Glutamatergic neuron (in vitro differentiated cells): Measurements from ENCODE around the gene RAB28. TPM values are rescaled to one million over a fixed set of nuclear protein-coding genes. Genes with fewer than 3 reads are reported as not detected.

Source experiments
- DNase-seq: peaks from one replicate; pipeline ENCODE4 v3.0.0; 2022
- H3K27ac Mint-ChIP-seq: one replicate; pipeline ENCODE4 v1.8.0; 2020; ENCODE audit warnings: mild to moderate bottlenecking, mixed read lengths, inconsistent platforms; ENCODE audit not compliant: unreplicated experiment
- H3K27me3 Mint-ChIP-seq: one replicate; pipeline ENCODE4 v1.8.0; 2020; ENCODE audit warnings: mild to moderate bottlenecking, moderate library complexity, mixed read lengths, inconsistent platforms; ENCODE audit not compliant: unreplicated experiment
- H3K36me3 Mint-ChIP-seq: one replicate; pipeline ENCODE4 v1.8.0; 2020; ENCODE audit warnings: mild to moderate bottlenecking, mixed read lengths, inconsistent platforms; ENCODE audit not compliant: unreplicated experiment
- H3K4me1 Mint-ChIP-seq: one replicate; pipeline ENCODE4 v1.8.0; 2020; ENCODE audit warnings: mild to moderate bottlenecking, low read depth, mixed read lengths, inconsistent platforms; ENCODE audit not compliant: unreplicated experiment
- H3K4me3 Mint-ChIP-seq: one replicate; pipeline ENCODE4 v1.8.0; 2020; ENCODE audit warnings: mild to moderate bottlenecking, mixed read lengths, inconsistent platforms; ENCODE audit not compliant: unreplicated experiment
- H3K9me3 Mint-ChIP-seq: one replicate; pipeline ENCODE4 v1.8.0; 2020; ENCODE audit warnings: mild to moderate bottlenecking, moderate library complexity, mixed read lengths, inconsistent platforms; ENCODE audit not compliant: unreplicated experiment
- total RNA-seq: library from RNA; stranded (reverse); fragmentation: NEBNext Ultra II Directional; extraction: Animal tissue kit (Norgen Biotek cat#: 25700); gene quantifications from one replicate; pipeline ENCODE4 v1.2.1, GENCODE V29; 2021; ENCODE audit not compliant: unreplicated experiment
- TF ChIP-seq, protein P1 (sequence below): fragments of 200-600 bp; sonication (generic); IDR thresholded peaks from one replicate; pipeline ENCODE4 v1.5.0; 2021; ENCODE audit not compliant: partially characterized antibody, unreplicated experiment

Gene RAB28
- total RNA-seq, 1 donor from 2014 or later, result 12.7 TPM

DNA sequence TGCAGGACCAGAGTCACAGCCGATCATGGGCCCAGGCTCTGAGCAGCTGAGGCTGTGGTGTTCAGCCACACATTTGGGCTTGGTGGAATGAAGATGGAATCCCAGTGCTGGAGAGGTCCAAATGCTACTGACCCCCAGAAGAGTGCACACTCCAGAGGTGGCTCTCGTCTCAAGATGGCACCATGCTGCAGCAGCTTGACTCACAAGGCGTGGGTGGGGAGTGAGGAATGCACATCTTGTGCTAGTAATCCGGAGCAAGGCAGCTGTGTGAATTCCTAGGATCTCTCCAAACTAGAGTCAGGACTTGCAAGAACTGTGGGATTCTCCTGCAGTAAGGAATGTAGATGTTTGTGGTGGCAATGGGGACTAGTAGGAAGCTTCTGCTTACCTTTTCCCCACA, 28.7 kb downstream of the RAB28 start:
- H3K4me3 Mint-ChIP-seq, result no peak overlapping the region
- H3K27ac Mint-ChIP-seq, result no peak overlapping the region
- TF ChIP-seq, protein P1, sequence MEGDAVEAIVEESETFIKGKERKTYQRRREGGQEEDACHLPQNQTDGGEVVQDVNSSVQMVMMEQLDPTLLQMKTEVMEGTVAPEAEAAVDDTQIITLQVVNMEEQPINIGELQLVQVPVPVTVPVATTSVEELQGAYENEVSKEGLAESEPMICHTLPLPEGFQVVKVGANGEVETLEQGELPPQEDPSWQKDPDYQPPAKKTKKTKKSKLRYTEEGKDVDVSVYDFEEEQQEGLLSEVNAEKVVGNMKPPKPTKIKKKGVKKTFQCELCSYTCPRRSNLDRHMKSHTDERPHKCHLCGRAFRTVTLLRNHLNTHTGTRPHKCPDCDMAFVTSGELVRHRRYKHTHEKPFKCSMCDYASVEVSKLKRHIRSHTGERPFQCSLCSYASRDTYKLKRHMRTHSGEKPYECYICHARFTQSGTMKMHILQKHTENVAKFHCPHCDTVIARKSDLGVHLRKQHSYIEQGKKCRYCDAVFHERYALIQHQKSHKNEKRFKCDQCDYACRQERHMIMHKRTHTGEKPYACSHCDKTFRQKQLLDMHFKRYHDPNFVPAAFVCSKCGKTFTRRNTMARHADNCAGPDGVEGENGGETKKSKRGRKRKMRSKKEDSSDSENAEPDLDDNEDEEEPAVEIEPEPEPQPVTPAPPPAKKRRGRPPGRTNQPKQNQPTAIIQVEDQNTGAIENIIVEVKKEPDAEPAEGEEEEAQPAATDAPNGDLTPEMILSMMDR, result no peak
- H3K27me3 Mint-ChIP-seq, result peaks cover 2% of the 10 kb centered on the region
- no peak for DNase-seq
- H3K36me3 Mint-ChIP-seq, result peaks cover 10% of the 10 kb centered on the region
- no peaks in the 10 kb centered on the region for H3K9me3 Mint-ChIP-seq
- no peaks in the 10 kb centered on the region for H3K4me1 Mint-ChIP-seq

DNA sequence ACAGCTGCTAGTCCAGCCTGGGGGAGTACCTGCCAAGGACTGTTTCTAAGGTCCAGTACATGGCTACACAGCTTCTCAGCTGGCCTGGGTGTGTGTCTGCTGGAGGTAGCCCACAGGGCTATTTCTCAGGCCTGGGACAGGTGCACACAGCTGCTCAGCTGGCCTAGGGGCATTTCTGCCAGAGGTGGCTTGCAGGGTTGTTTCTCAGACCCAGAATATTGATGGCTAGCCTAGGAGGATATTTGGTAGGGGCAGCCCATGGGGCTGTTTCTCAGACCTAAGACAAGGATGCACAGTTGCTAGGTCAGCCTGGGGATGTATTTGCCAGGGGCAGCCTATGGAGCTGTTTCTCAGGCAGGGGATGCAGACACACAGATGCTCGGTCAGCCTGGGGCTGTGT, 29.4 kb downstream of the RAB28 start:
- no peak for DNase-seq
- Mint-ChIP-seq H3K4me1 (no peaks in the 10 kb centered on the region), H3K36me3 (peaks cover 10% of the 10 kb centered on the region), H3K9me3 (no peaks in the 10 kb centered on the region), H3K27ac (no peak overlapping the region), H3K27me3 (peaks cover 2% of the 10 kb centered on the region), H3K4me3 (no peak overlapping the region)
- TF ChIP-seq, protein P1, result no peak

DNA sequence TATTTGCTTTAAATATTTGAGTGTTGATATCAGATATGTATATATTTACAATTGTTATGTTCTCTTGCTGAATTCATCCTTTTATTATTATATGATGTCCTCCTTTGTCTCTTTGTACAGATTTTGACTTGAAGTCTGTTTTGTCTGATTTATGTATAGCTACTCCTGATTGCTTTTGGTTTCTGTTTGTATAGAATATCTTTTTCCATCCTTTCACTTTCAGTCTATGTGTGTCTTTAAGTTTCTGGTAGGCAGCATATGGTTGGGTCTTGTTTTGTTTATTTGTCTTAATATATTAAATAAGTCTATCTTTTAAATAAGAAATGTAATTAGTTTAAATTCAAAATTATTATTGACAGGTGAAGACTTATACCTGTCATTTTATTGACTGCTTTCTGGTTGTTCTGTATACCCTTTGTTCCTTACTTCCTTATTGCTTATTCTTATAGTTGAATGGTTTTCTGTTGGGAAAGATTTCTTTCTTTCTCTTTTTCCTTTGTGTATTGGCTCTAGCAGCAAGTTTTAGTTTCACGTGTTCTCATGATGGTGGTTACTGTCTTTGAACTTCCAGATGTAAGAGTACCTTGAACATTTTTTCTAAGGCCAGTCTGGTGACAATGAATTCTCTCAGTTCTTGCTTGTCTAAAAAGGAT, 31.1 kb downstream of the RAB28 start:
- Mint-ChIP-seq H3K4me3 (no peak overlapping the region), H3K27ac (no peak overlapping the region), H3K27me3 (no peaks in the 10 kb centered on the region), H3K4me1 (no peaks in the 10 kb centered on the region), H3K36me3 (peaks cover 10% of the 10 kb centered on the region), H3K9me3 (no peaks in the 10 kb centered on the region)
- no peak for DNase-seq
- TF ChIP-seq, protein P1, result no peak

DNA sequence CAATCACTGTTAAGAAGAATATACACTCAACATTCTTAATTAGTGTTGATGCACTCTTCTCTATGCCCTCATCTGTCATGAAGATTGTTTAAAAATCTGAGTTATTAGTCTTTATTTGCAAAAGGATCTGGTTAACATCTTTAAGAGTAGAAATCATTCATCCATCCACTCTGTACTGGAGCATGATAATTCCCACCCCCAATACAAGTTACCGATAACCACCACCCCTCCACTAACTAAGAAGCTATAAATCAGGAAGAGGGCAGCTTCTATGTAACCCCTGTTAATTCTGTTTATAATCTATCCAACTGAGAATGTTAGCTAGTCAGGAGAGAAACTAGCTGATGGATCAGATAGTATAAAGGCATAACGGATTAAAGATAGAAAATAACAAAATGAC, 34.5 kb downstream of the RAB28 start:
- TF ChIP-seq, protein P1, result no peak
- peaks cover 3% of the 10 kb centered on the region for H3K4me1 Mint-ChIP-seq
- H3K27me3 Mint-ChIP-seq, result no peaks in the 10 kb centered on the region
- H3K36me3 Mint-ChIP-seq, result peaks cover 16% of the 10 kb centered on the region
- no peak for DNase-seq
- H3K4me3 Mint-ChIP-seq, result no peak overlapping the region
- no peak overlapping the region for H3K27ac Mint-ChIP-seq
- H3K9me3 Mint-ChIP-seq, result no peaks in the 10 kb centered on the region

DNA sequence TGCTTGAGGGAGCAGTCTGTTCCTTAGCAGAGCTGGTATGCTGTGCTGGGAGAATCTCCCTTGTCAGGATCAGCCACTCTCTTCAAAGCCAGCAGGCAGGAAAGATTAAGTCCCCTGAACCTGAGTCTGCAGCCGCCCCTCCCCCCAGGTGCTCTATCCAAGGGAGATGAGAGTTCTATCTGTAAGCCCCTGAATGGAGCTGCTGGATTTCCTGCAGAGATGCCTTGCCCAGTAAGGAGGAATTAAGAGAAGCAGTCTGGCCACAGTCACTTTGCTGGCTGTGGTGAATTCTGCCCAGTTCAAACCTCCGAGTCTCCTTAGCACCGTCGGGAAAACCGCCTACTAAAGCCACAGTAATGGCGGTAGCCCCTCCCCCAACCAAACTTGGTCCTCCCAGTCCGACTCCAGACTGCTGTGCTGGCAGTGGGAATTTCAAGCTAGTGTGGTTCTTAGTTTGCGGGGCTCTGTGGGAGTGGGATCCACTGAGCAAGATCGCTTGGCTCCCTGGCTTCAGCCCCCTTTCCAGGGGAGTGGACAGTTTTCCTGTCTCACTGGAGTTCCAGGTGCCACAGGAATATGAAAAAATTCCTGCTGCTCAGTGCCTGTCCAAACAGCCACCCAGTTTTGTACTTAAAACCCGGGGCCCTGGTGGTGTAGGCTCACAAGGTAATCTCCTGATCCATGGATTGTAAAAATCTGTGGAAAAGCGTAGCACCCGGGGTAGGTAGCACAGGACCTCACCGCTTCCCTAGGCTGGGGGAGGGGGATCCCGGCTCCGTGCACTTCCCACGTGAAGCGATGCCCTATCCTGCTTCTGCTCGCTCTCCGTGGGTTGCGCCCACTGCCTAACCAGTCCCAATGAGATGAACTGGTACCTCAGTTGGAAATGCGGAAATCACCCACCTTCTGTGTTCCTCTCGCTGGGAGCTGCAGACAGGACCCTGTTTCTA, 38.0 kb downstream of the RAB28 start:
- TF ChIP-seq, protein P1, result no peak
- no peak overlapping the region for H3K27ac Mint-ChIP-seq
- H3K4me1 Mint-ChIP-seq, result peaks cover 8% of the 10 kb centered on the region
- peak; percentile 61 for DNase-seq
- peak overlapping the region; percentile 78 for H3K4me3 Mint-ChIP-seq
- peaks cover 1% of the 10 kb centered on the region for H3K9me3 Mint-ChIP-seq
- peaks cover 8% of the 10 kb centered on the region for H3K36me3 Mint-ChIP-seq
- no peaks in the 10 kb centered on the region for H3K27me3 Mint-ChIP-seq
